K562 (cell line): ENCODE data around the gene PTGIR. TPM values are rescaled to one million over a fixed set of nuclear protein-coding genes. Genes with fewer than 3 reads are reported as not detected.
A peak's percentile ranks its signal among the peaks of the same experiment; 100 is the strongest.

ENCODE experiments used
- BRD9 ChIP-seq: fragments of 450-650 bp; IDR thresholded peaks from 2 replicates; pipeline ENCODE4 v1.6.1; 2018; ENCODE audit warnings: low read depth; ENCODE audit not compliant: partially characterized antibody
- CEBPB ChIP-seq: fragments of 450-650 bp; IDR thresholded peaks from 2 replicates; pipeline ENCODE4 v1.6.1; 2016; ENCODE audit warnings: missing genetic modification characterization, missing compliant biosample characterization
- CREB1 ChIP-seq, 2 experiments: sonication (generic) in 1 of 2; formaldehyde crosslinking in 1 of 2; IDR thresholded peaks; 2 replicates each; pipeline versions ENCODE4 v1.6.1 to v1.8.0; 2012 to 2022; ENCODE audit warnings: inconsistent platforms in 1 of 2, mild to moderate bottlenecking in 1 of 2, missing genetic modification reagents in 1 of 2, moderate library complexity in 1 of 2
- CREB3 ChIP-seq: fragments of 450-650 bp; conservative IDR thresholded peaks from 2 replicates; pipeline ENCODE4 v1.6.1; 2016; ENCODE audit warnings: missing genetic modification characterization, low read depth, mild to moderate bottlenecking, missing compliant biosample characterization, moderate library complexity
- CREBBP ChIP-seq: IDR thresholded peaks from one replicate; pipeline ENCODE4 v1.6.1; 2012; ENCODE audit warnings: low read depth, mild to moderate bottlenecking, control low read depth, inconsistent platforms, low read length
- DEAF1 ChIP-seq: fragments of 450-650 bp; formaldehyde crosslinking; IDR thresholded peaks from 2 replicates; pipeline ENCODE4 v1.4.0; 2020; ENCODE audit warnings: mild to moderate bottlenecking, moderate library complexity
- ETV6 ChIP-seq, 3 experiments: fragments of 150-350 bp in 1 of 3; sonication (generic) in 1 of 3; formaldehyde crosslinking in 1 of 3; IDR thresholded peaks; 2 replicates each; pipeline versions ENCODE4 v1.6.1 to v1.8.0; 2014 to 2022; ENCODE audit warnings: borderline replicate concordance in 2 of 3, low read depth in 2 of 3, antibody characterized with exemption in 1 of 3, low read length in 1 of 3, mild to moderate bottlenecking in 1 of 3, missing genetic modification reagents in 1 of 3
- HDGF ChIP-seq: fragments of 450-650 bp; IDR thresholded peaks from 2 replicates; pipeline ENCODE4 v1.6.1; 2016
- IFI16 ChIP-seq: fragments of 250-450 bp; sonication (Bioruptor Pico); IDR thresholded peaks from 2 replicates; pipeline ENCODE4 v2.1.2; 2022; ENCODE audit warnings: mild to moderate bottlenecking, inconsistent platforms
- MTF1 ChIP-seq: fragments of 250-450 bp; sonication (Bioruptor Pico); IDR thresholded peaks from 2 replicates; pipeline ENCODE4 v1.9.0; 2021; ENCODE audit warnings: moderate library complexity, mild to moderate bottlenecking, inconsistent platforms, borderline replicate concordance
- PHB ChIP-seq: fragments of 250-450 bp; sonication (Bioruptor Pico); IDR thresholded peaks from 2 replicates; pipeline ENCODE4 v1.5.0; 2021
- POLR3A ChIP-seq: IDR thresholded peaks from 2 replicates; pipeline ENCODE4 v1.6.1; 2011; ENCODE audit warnings: borderline replicate concordance, mild to moderate bottlenecking, moderate library complexity; ENCODE audit not compliant: insufficient read length, insufficient read depth; ENCODE audit errors: extremely low read depth
- RAD21 ChIP-seq, 2 experiments: fragments of 250-450 bp in 1 of 2; fragments of 450-650 bp in 1 of 2; sonication (Bioruptor Pico) in 1 of 2; formaldehyde crosslinking in 1 of 2; IDR thresholded peaks in 1 of 2; conservative IDR thresholded peaks in 1 of 2; 2 replicates each; pipeline versions ENCODE4 v1.4.0 to v1.8.0; 2020 to 2022; ENCODE audit warnings: mild to moderate bottlenecking in 2 of 2, moderate library complexity in 1 of 2
- TAL1 ChIP-seq: fragments of 450-650 bp; IDR thresholded peaks from 2 replicates; pipeline ENCODE4 v1.6.1; 2016; ENCODE audit warnings: mild to moderate bottlenecking
- XRCC4 ChIP-seq: IDR thresholded peaks from one replicate; pipeline ENCODE4 v1.6.1; 2011; ENCODE audit not compliant: insufficient read depth, insufficient read length; ENCODE audit errors: extremely low read depth
- ZKSCAN3 ChIP-seq: fragments of 250-450 bp; sonication (Bioruptor Pico); IDR thresholded peaks from 2 replicates; pipeline ENCODE4 v1.4.0; 2020
- ZNF12 ChIP-seq: sonication (generic); formaldehyde crosslinking; IDR thresholded peaks from 2 replicates; pipeline ENCODE4 v1.4.0; 2020; ENCODE audit warnings: mild to moderate bottlenecking, missing genetic modification reagents
- ZNF644 ChIP-seq: fragments of 200-800 bp; sonication (Bioruptor generic); IDR thresholded peaks from 2 replicates; pipeline ENCODE4 v1.6.1; 2016; ENCODE audit warnings: low read depth, missing genetic modification characterization, missing compliant biosample characterization
- ZNF77 ChIP-seq: fragments of 250-450 bp; sonication (Bioruptor Pico); IDR thresholded peaks from 2 replicates; pipeline ENCODE4 v1.5.0; 2020
- polyA plus RNA-seq, 8 experiments: library from polyadenylated mRNA; depleted of rRNA in 4 of 8; stranded (reverse) in 5 of 8; unstranded in 3 of 8; fragments of >200 nt; fragmentation: Nextera tagmentation in 2 of 8; fragmentation: Illumina TruSeq in 1 of 8; extraction: Ambion mirVana in 2 of 8; extraction: Trizol in 1 of 8; gene quantifications; 2 replicates each; pipeline versions ENCODE4 v1.2.1 to v1.2.3, GENCODE V29; 2011 to 2014; ENCODE audit warnings: inconsistent platforms in 1 of 8, missing spikeins in 1 of 8
- total RNA-seq, 7 experiments: library from RNA; depleted of rRNA in 6 of 7; stranded (reverse); fragments of >200 nt in 6 of 7; fragmentation: Illumina TruSeq in 2 of 7; extraction: Trizol in 2 of 7; gene quantifications; 2 replicates each; pipeline versions ENCODE4 v1.2.1 to v1.2.3, GENCODE V29; 2011 to 2021; ENCODE audit warnings: low replicate concordance in 1 of 7
- TF ChIP-seq, protein P1 (sequence below), 3 experiments: IDR thresholded peaks in 2 of 3; conservative IDR thresholded peaks in 1 of 3; 2 replicates each; pipeline ENCODE4 v1.5.1; 2011 to 2012; ENCODE audit warnings: low read length in 3 of 3, mild to moderate bottlenecking in 3 of 3, control low read depth in 2 of 3, improper control_type of control experiment in 1 of 3, inconsistent platforms in 1 of 3, low read depth in 1 of 3, mixed read lengths in 1 of 3, moderate library complexity in 1 of 3; ENCODE audit not compliant: insufficient read depth in 2 of 3
- TF ChIP-seq, protein P2 (sequence below): sonication (generic); formaldehyde crosslinking; IDR thresholded peaks from 2 replicates; pipeline ENCODE4 v1.8.1; 2023; ENCODE audit warnings: mild to moderate bottlenecking, missing genetic modification reagents

The PTGIR gene
- total and polyA plus RNA-seq, 9 of the 15 experiments (the other 6 are each of a cell fraction or from before 2014, with no cell fraction given), result 0.11 to 3.4 (median 1.1) TPM; not detected in 1

DNA sequence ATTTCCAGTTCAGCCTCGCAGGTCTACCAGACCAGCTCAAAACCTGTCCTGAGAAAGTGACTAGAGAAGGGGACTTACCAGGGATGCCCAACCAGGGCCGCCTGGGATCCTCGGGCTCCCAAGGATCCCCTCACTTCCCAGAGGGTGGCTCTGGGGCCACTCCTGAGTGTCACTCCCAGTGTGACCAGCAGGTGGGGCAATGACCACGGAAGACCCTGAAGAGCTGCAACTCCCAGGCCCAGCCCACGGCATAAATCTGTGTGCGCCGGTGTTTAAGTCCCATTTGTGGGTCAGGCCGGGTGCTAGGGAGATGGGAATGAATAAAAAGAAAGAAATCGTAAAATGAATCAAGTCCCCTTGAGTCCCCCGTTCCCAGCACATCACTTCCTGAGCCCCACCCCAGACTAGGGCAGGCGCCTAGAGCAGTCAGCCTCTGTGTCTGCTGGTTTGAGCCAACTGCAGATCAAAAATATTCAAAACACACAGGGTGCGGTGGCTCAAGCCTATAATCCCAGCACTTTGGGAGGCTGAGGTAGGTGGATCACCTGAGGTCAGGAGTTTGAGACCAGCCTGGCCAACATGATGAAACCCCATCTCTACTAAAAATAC is 10.7 kb downstream of the PTGIR start (continued):
- TF ChIP-seq, protein P1, sequence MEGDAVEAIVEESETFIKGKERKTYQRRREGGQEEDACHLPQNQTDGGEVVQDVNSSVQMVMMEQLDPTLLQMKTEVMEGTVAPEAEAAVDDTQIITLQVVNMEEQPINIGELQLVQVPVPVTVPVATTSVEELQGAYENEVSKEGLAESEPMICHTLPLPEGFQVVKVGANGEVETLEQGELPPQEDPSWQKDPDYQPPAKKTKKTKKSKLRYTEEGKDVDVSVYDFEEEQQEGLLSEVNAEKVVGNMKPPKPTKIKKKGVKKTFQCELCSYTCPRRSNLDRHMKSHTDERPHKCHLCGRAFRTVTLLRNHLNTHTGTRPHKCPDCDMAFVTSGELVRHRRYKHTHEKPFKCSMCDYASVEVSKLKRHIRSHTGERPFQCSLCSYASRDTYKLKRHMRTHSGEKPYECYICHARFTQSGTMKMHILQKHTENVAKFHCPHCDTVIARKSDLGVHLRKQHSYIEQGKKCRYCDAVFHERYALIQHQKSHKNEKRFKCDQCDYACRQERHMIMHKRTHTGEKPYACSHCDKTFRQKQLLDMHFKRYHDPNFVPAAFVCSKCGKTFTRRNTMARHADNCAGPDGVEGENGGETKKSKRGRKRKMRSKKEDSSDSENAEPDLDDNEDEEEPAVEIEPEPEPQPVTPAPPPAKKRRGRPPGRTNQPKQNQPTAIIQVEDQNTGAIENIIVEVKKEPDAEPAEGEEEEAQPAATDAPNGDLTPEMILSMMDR (IDR thresholded peaks at IDR 0.05 in 2 of 3, conservative IDR thresholded peaks at IDR 0.05 in 1 of 3; ENCODE audit: insufficient read depth in 2 of 3, low read depth in 1 of 3, low read length in 3 of 3), result peak; percentile 92 to 94 (median 94)
- TF ChIP-seq XRCC4 (no peak), CEBPB (tag) (no peak), PHB (CRISPR knock-in tag) (no peak), ZNF12 (CRISPR knock-in tag) (no peak), BRD9 (no peak), ETV6 (IDR thresholded peaks at IDR 0.05; ENCODE audit: borderline replicate concordance in 1 of 2, low read depth in 2 of 2, low read length in 1 of 2) (no peak), ETV6 (CRISPR knock-in tag; IDR thresholded peaks at IDR 0.05; ENCODE audit: borderline replicate concordance) (no peak), HDGF (no peak), RAD21 (CRISPR knock-in tag; conservative IDR thresholded peaks at IDR 0.05 in 1 of 2, IDR thresholded peaks at IDR 0.05 in 1 of 2) (peak; percentile 83 to 92), CREB3 (tag) (no peak), DEAF1 (peak; percentile 72), CREBBP (no peak), MTF1 (no peak), ZNF77 (CRISPR knock-in tag) (no peak), IFI16 (CRISPR knock-in tag) (no peak), TAL1 (no peak), ZNF644 (tag) (no peak), ZKSCAN3 (CRISPR knock-in tag) (no peak), POLR3A (no peak), CREB1 (IDR thresholded peaks at IDR 0.05) (no peak), CREB1 (CRISPR knock-in tag; IDR thresholded peaks at IDR 0.05) (no peak)
- TF ChIP-seq, protein P2, sequence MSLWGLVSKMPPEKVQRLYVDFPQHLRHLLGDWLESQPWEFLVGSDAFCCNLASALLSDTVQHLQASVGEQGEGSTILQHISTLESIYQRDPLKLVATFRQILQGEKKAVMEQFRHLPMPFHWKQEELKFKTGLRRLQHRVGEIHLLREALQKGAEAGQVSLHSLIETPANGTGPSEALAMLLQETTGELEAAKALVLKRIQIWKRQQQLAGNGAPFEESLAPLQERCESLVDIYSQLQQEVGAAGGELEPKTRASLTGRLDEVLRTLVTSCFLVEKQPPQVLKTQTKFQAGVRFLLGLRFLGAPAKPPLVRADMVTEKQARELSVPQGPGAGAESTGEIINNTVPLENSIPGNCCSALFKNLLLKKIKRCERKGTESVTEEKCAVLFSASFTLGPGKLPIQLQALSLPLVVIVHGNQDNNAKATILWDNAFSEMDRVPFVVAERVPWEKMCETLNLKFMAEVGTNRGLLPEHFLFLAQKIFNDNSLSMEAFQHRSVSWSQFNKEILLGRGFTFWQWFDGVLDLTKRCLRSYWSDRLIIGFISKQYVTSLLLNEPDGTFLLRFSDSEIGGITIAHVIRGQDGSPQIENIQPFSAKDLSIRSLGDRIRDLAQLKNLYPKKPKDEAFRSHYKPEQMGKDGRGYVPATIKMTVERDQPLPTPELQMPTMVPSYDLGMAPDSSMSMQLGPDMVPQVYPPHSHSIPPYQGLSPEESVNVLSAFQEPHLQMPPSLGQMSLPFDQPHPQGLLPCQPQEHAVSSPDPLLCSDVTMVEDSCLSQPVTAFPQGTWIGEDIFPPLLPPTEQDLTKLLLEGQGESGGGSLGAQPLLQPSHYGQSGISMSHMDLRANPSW, result 0 out of 2 replicates have a peak, but pooled peaks have one; percentile 38
